Liver (tissue), 9 donors: ENCODE measurements around the gene RTN4R. TPM values are rescaled to one million over a fixed set of nuclear protein-coding genes. Genes with fewer than 3 reads are reported as not detected.

Experiments
- DNase-seq: peaks from one replicate; pipeline ENCODE4 v3.0.0-alpha.2; 2017; ENCODE audit warnings: low spot score
- H3K27ac ChIP-seq, 2 donors: one replicate each; pipeline ENCODE4 v1.7.0; 2013; ENCODE audit warnings: inconsistent platforms in 2 of 2, low read length in 2 of 2, control low read depth in 1 of 2, low read depth in 1 of 2, mild to moderate bottlenecking in 1 of 2
- H3K27me3 ChIP-seq, 4 donors: one replicate each; pipeline versions ENCODE4 v1.6.1 to v1.7.0; 2013; ENCODE audit warnings: low read length in 3 of 4, inconsistent platforms in 1 of 4, mild to moderate bottlenecking in 1 of 4, moderate library complexity in 1 of 4; ENCODE audit not compliant: control insufficient read depth in 4 of 4, insufficient read depth in 4 of 4
- H3K36me3 ChIP-seq, 4 donors: one replicate each; pipeline versions ENCODE4 v1.6.1 to v1.7.0; 2013; ENCODE audit warnings: low read length in 3 of 4, mild to moderate bottlenecking in 3 of 4, low read depth in 1 of 4, moderate library complexity in 1 of 4; ENCODE audit not compliant: control insufficient read depth in 4 of 4, insufficient read depth in 3 of 4
- H3K4me1 ChIP-seq, 4 donors: one replicate each; pipeline versions ENCODE4 v1.6.1 to v1.7.0; 2013; ENCODE audit warnings: low read length in 3 of 4, mild to moderate bottlenecking in 3 of 4, moderate library complexity in 1 of 4; ENCODE audit not compliant: control insufficient read depth in 4 of 4, insufficient read depth in 4 of 4
- H3K4me3 ChIP-seq, 3 donors: one replicate each; pipeline versions ENCODE4 v1.6.1 to v1.7.0; 2013; ENCODE audit warnings: low read length in 3 of 3, control low read depth in 1 of 3, low read depth in 1 of 3, mild to moderate bottlenecking in 1 of 3
- H3K9ac ChIP-seq, 2 donors: one replicate each; pipeline ENCODE4 v1.7.0; 2013; ENCODE audit warnings: low read length in 2 of 2, mild to moderate bottlenecking in 2 of 2, moderate library complexity in 2 of 2, control low read depth in 1 of 2, low read depth in 1 of 2
- H3K9me3 ChIP-seq, 4 donors: one replicate each; pipeline versions ENCODE4 v1.6.1 to v1.7.0; 2013; ENCODE audit warnings: low read length in 3 of 4; ENCODE audit not compliant: control insufficient read depth in 4 of 4
- EGR1 ChIP-seq, 2 donors: IDR thresholded peaks; 2 replicates each; pipeline ENCODE4 v1.6.1; 2016 to 2018; ENCODE audit warnings: antibody characterized with exemption in 2 of 2, low read depth in 2 of 2
- FOXA1 ChIP-seq: IDR thresholded peaks from 2 replicates; pipeline ENCODE4 v1.6.1; 2016; ENCODE audit warnings: antibody characterized with exemption
- FOXA2 ChIP-seq: IDR thresholded peaks from 2 replicates; pipeline ENCODE4 v1.6.1; 2016; ENCODE audit warnings: antibody characterized with exemption
- GABPA ChIP-seq, 2 donors: IDR thresholded peaks in 1 of 2; conservative IDR thresholded peaks in 1 of 2; 2 replicates each; pipeline ENCODE4 v1.6.1; 2016; ENCODE audit warnings: antibody characterized with exemption in 2 of 2, mild to moderate bottlenecking in 1 of 2, moderate library complexity in 1 of 2
- HNF4A ChIP-seq, 2 donors: conservative IDR thresholded peaks; 2 replicates each; pipeline ENCODE4 v1.6.1; 2016; ENCODE audit warnings: antibody characterized with exemption in 2 of 2, mild to moderate bottlenecking in 2 of 2
- HNF4G ChIP-seq: IDR thresholded peaks from 2 replicates; pipeline ENCODE4 v1.6.1; 2016; ENCODE audit warnings: antibody characterized with exemption
- JUND ChIP-seq, 2 donors: IDR thresholded peaks; 2 replicates each; pipeline ENCODE4 v1.6.1; 2016; ENCODE audit warnings: antibody characterized with exemption in 2 of 2
- NR2F2 ChIP-seq: IDR thresholded peaks from 2 replicates; pipeline ENCODE4 v1.6.1; 2016; ENCODE audit warnings: antibody characterized with exemption
- REST ChIP-seq: IDR thresholded peaks from 2 replicates; pipeline ENCODE4 v1.6.1; 2016; ENCODE audit warnings: antibody characterized with exemption, mild to moderate bottlenecking
- SP1 ChIP-seq: IDR thresholded peaks from 2 replicates; pipeline ENCODE4 v1.6.1; 2018; ENCODE audit warnings: antibody characterized with exemption, mild to moderate bottlenecking
- TAF1 ChIP-seq: conservative IDR thresholded peaks from 2 replicates; pipeline ENCODE4 v1.6.1; 2016; ENCODE audit warnings: antibody characterized with exemption, mild to moderate bottlenecking
- YY1 ChIP-seq: IDR thresholded peaks from 2 replicates; pipeline ENCODE4 v1.6.1; 2016; ENCODE audit warnings: antibody characterized with exemption, mild to moderate bottlenecking
- ZBTB33 ChIP-seq: IDR thresholded peaks from 2 replicates; pipeline ENCODE4 v1.6.1; 2016; ENCODE audit warnings: antibody characterized with exemption
- WGBS: extraction: QIAGEN DNeasy Blood & Tissue Kit; methylation state at CpG from one replicate; pipeline ENCODE4 v1.1.7; 2013; 5-methylcytosine and 5-hydroxymethylcytosine counted together
- polyA plus RNA-seq, 2 donors: library from polyadenylated mRNA; stranded (reverse) in 1 of 2; unstranded in 1 of 2; fragments of 200-250 nt in 1 of 2; fragments of >200 nt in 1 of 2; fragmentation: Nextera tagmentation in 1 of 2; extraction: Ambion mirVana in 1 of 2; gene quantifications; one replicate each; pipeline versions ENCODE4 v1.2.1 to v1.2.3, GENCODE V29; 2013 to 2015
- total RNA-seq, 2 donors: library from RNA; depleted of rRNA; stranded (reverse); fragments of >200 nt; gene quantifications; one replicate each; pipeline ENCODE4 v1.2.3, GENCODE V29; 2014
- TF ChIP-seq, protein P1 (sequence below): IDR thresholded peaks from 2 replicates; pipeline ENCODE4 v1.6.1; 2016; ENCODE audit warnings: antibody characterized with exemption
- TF ChIP-seq, protein P2 (sequence below): IDR thresholded peaks from 2 replicates; pipeline ENCODE4 v1.6.1; 2016; ENCODE audit warnings: antibody characterized with exemption
- donor health status: healthy.
- donor health status: healthy.
- donor health status: healthy.
- donor health status: healthy.
- donor health status: healthy.

RTN4R gene
- total and polyA plus RNA-seq, 4 donors = 0.33 to 10.4 (median 1.1) TPM

- TF ChIP-seq SP1 (no peak), HNF4A (conservative IDR thresholded peaks at IDR 0.05) (no peak), HNF4G (no peak), REST (no peak), YY1 (no peak), TAF1 (no peak), FOXA2 (no peak)
- TF ChIP-seq, protein P1, sequence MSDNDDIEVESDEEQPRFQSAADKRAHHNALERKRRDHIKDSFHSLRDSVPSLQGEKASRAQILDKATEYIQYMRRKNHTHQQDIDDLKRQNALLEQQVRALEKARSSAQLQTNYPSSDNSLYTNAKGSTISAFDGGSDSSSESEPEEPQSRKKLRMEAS = no peak
- TF ChIP-seq, protein P2, sequence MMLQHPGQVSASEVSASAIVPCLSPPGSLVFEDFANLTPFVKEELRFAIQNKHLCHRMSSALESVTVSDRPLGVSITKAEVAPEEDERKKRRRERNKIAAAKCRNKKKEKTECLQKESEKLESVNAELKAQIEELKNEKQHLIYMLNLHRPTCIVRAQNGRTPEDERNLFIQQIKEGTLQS = no peak
- 86% methylated on average over 12 of the region's 12 CpGs for WGBS
- H3K27ac ChIP-seq = no peak overlapping the region
- no peak overlapping the region for H3K9ac ChIP-seq
- H3K4me3 ChIP-seq = no peak overlapping the region
- DNase-seq = no peak
- no peaks in the 10 kb centered on the region for H3K36me3 ChIP-seq
- H3K9me3 ChIP-seq = no peaks in the 10 kb centered on the region
- no peaks in the 10 kb centered on the region for H3K27me3 ChIP-seq
- peaks cover 5 to 17% (median 11%) of the 10 kb centered on the region in 4 donors for H3K4me1 ChIP-seq
These were observed 27.3 kb upstream of the RTN4R start for GRCh38 chr22:20295262-20296064.

- DNase-seq = no peak
- Histone ChIP-seq H3K36me3 (no peaks in the 10 kb centered on the region), H3K4me3 (no peak overlapping the region), H3K4me1 (peaks cover 12 to 27% (median 18%) of the 10 kb centered on the region in 4 donors), H3K9ac (no peak overlapping the region), H3K27me3 (no peaks in the 10 kb centered on the region), H3K9me3 (no peaks in the 10 kb centered on the region), H3K27ac (no peak overlapping the region)
- 82% methylated on average over 13 of the region's 13 CpGs for WGBS
- no peak for TF ChIP-seq FOXA1
- no peak for TF ChIP-seq EGR1 (IDR thresholded peaks at IDR 0.05; ENCODE audit: low read depth in 2 of 2)
- TF ChIP-seq FOXA2 = no peak
- TF ChIP-seq, protein P2 = no peak
- TF ChIP-seq YY1 = no peak
- no peak for TF ChIP-seq GABPA (IDR thresholded peaks at IDR 0.05 in 1 of 2, conservative IDR thresholded peaks at IDR 0.05 in 1 of 2)
- no peak for TF ChIP-seq JUND (IDR thresholded peaks at IDR 0.05)
- no peak for TF ChIP-seq HNF4G
- TF ChIP-seq SP1 = no peak
- no peak for TF ChIP-seq NR2F2
- TF ChIP-seq REST = no peak
- TF ChIP-seq, protein P1 = no peak
- no peak for TF ChIP-seq ZBTB33
- TF ChIP-seq TAF1 = no peak
These were observed 24.6 kb upstream of the RTN4R start for GRCh38 chr22:20292673-20293232.
